PC-3 (cell line): Measurements from ENCODE around the gene MUCL3.

Experiments used
- CTCF ChIP-seq: fragments of 300-600 bp; sonication (generic); conservative IDR thresholded peaks from 2 replicates; pipeline ENCODE4 v1.5.1; 2017; ENCODE audit warnings: antibody characterized with exemption, low read depth, mild to moderate bottlenecking, low read length
- EZH2 ChIP-seq: fragments of 300-600 bp; sonication (generic); IDR thresholded peaks from one replicate; pipeline ENCODE4 v1.6.1; 2017; ENCODE audit warnings: antibody characterized with exemption, mild to moderate bottlenecking, low read length; ENCODE audit not compliant: unreplicated experiment

- TF ChIP-seq CTCF (no peak), EZH2 (no peak)
Measured at GRCh38 chr6:30962716-30963115, 21.9 kb downstream of the MUCL3 start.
